ENCODE results near the gene STOML1. TPM values are rescaled to one million over a fixed set of nuclear protein-coding genes. Genes with fewer than 3 reads are reported as not detected.

The STOML1 gene
- polyA plus RNA-seq, 1 donor from 2014 or later, result 49.5 TPM

- H4K20me1 ChIP-seq (ENCODE audit: insufficient read depth), result no peaks in the 10 kb centered on the region
- H3K79me2 ChIP-seq (replicated peaks; ENCODE audit: insufficient read depth, low read length), result no peaks in the 10 kb centered on the region
- H3F3A ChIP-seq (ENCODE audit: insufficient read depth, low read length, poor library complexity, severe bottlenecking), result no peaks in the 10 kb centered on the region
- H3K9me2 ChIP-seq (ENCODE audit: insufficient read depth, low read length), result no peaks in the 10 kb centered on the region
- H3K36me3 ChIP-seq (ENCODE audit: insufficient read depth, low read length), result no peaks in the 10 kb centered on the region
- H3K9me3 ChIP-seq (ENCODE audit: low read length), result no peaks in the 10 kb centered on the region
- TF ChIP-seq EP300 (conservative IDR thresholded peaks at IDR 0.05; ENCODE audit: poor library complexity, severe bottlenecking) (no peak), EZH2 (IDR thresholded peaks at IDR 0.05; ENCODE audit: borderline replicate concordance, insufficient read depth, low read length, poor library complexity, severe bottlenecking) (no peak), POLR2AphosphoS5 (IDR thresholded peaks at IDR 0.05) (no peak), TAF1 (IDR thresholded peaks at IDR 0.05; ENCODE audit: low read depth) (no peak), MXI1 (conservative IDR thresholded peaks at IDR 0.05; ENCODE audit: poor library complexity, severe bottlenecking) (no peak), REST (IDR thresholded peaks at IDR 0.05; ENCODE audit: borderline replicate concordance) (no peak), RAD21 (conservative IDR thresholded peaks at IDR 0.05) (no peak)
- no peak overlapping the region for H3K9ac ChIP-seq (ENCODE audit: low read length)
- peak overlapping the region; percentile 4 for H3K27ac ChIP-seq (ENCODE audit: low read length)
- H3K4me2 ChIP-seq (ENCODE audit: low read length), result no peak overlapping the region
- no peak overlapping the region for H2AFZ ChIP-seq (ENCODE audit: low read depth, low read length)
- H3K27me3 ChIP-seq (ENCODE audit: insufficient read depth, low read depth, low read length), result no peaks in the 10 kb centered on the region
- no peak overlapping the region for H3K4me3 ChIP-seq (ENCODE audit: low read length)
These were observed 26.4 kb downstream of the STOML1 start for GRCh38 chr15:73965758-73966113.

- Histone ChIP-seq H3K9me2 (ENCODE audit: insufficient read depth, low read length) (no peaks in the 10 kb centered on the region), H2AFZ (ENCODE audit: low read depth, low read length) (no peak overlapping the region), H3K4me2 (ENCODE audit: low read length) (no peak overlapping the region), H3K79me2 (replicated peaks; ENCODE audit: insufficient read depth, low read length) (no peaks in the 10 kb centered on the region), H4K20me1 (ENCODE audit: insufficient read depth) (no peaks in the 10 kb centered on the region), H3K9ac (ENCODE audit: low read length) (no peak overlapping the region), H3K27ac (ENCODE audit: low read length) (no peak overlapping the region), H3K36me3 (ENCODE audit: insufficient read depth, low read length) (no peaks in the 10 kb centered on the region), H3K27me3 (ENCODE audit: insufficient read depth, low read depth, low read length) (no peaks in the 10 kb centered on the region), H3K9me3 (ENCODE audit: low read length) (no peaks in the 10 kb centered on the region), H3F3A (ENCODE audit: insufficient read depth, low read length, poor library complexity, severe bottlenecking) (no peaks in the 10 kb centered on the region), H3K4me3 (ENCODE audit: low read length) (no peak overlapping the region)
- TF ChIP-seq CTCF (IDR thresholded peaks at IDR 0.05; ENCODE audit: poor library complexity, severe bottlenecking) (peak; percentile 34), SMC3 (conservative IDR thresholded peaks at IDR 0.05; ENCODE audit: poor library complexity) (no peak)
These were observed 26.9 kb downstream of the STOML1 start for GRCh38 chr15:73965094-73965757.

- no peak overlapping the region for H3K9ac ChIP-seq (ENCODE audit: low read length)
- H3K27me3 ChIP-seq (ENCODE audit: insufficient read depth, low read depth, low read length), result no peaks in the 10 kb centered on the region
- H3K27ac ChIP-seq (ENCODE audit: low read length), result no peak overlapping the region
- H3F3A ChIP-seq (ENCODE audit: insufficient read depth, low read length, poor library complexity, severe bottlenecking), result no peaks in the 10 kb centered on the region
- no peaks in the 10 kb centered on the region for H3K79me2 ChIP-seq (replicated peaks; ENCODE audit: insufficient read depth, low read length)
- TF ChIP-seq POLR2AphosphoS5 (IDR thresholded peaks at IDR 0.05) (no peak), EZH2 (IDR thresholded peaks at IDR 0.05; ENCODE audit: borderline replicate concordance, insufficient read depth, low read length, poor library complexity, severe bottlenecking) (no peak), MXI1 (conservative IDR thresholded peaks at IDR 0.05; ENCODE audit: poor library complexity, severe bottlenecking) (no peak), REST (IDR thresholded peaks at IDR 0.05; ENCODE audit: borderline replicate concordance) (no peak), TAF1 (IDR thresholded peaks at IDR 0.05; ENCODE audit: low read depth) (no peak), SMC3 (conservative IDR thresholded peaks at IDR 0.05; ENCODE audit: poor library complexity) (peak; percentile 45), CTCF (IDR thresholded peaks at IDR 0.05; ENCODE audit: poor library complexity, severe bottlenecking) (peak; percentile 70), EP300 (conservative IDR thresholded peaks at IDR 0.05; ENCODE audit: poor library complexity, severe bottlenecking) (no peak), RAD21 (conservative IDR thresholded peaks at IDR 0.05) (no peak)
- no peak overlapping the region for H3K4me2 ChIP-seq (ENCODE audit: low read length)
- H3K4me3 ChIP-seq (ENCODE audit: low read length), result no peak overlapping the region
- H2AFZ ChIP-seq (ENCODE audit: low read depth, low read length), result no peak overlapping the region
- no peaks in the 10 kb centered on the region for H3K36me3 ChIP-seq (ENCODE audit: insufficient read depth, low read length)
- no peaks in the 10 kb centered on the region for H3K9me2 ChIP-seq (ENCODE audit: insufficient read depth, low read length)
- no peaks in the 10 kb centered on the region for H4K20me1 ChIP-seq (ENCODE audit: insufficient read depth)
- H3K9me3 ChIP-seq (ENCODE audit: low read length), result no peaks in the 10 kb centered on the region
These were observed 27.4 kb downstream of the STOML1 start for GRCh38 chr15:73964736-73965093.

All from neural cell (in vitro differentiated cells).